Activated CD8-positive, alpha-beta memory T cell treated with anti-CD3 and anti-CD28 coated beads, Interleukin-2, amount 50 U/mL, for 4 hours (primary cell): ENCODE measurements around the gene KIFAP3.
"Not testable (repeated sequence)": the region's sequence is repeated elsewhere in the genome, so short reads cannot be mapped to it uniquely, and the experiment has no call there.

Experiments used
- DNase-seq: peaks from one replicate; pipeline ENCODE4 v3.0.0-alpha.2; 2020

The KIFAP3 gene

DNA sequence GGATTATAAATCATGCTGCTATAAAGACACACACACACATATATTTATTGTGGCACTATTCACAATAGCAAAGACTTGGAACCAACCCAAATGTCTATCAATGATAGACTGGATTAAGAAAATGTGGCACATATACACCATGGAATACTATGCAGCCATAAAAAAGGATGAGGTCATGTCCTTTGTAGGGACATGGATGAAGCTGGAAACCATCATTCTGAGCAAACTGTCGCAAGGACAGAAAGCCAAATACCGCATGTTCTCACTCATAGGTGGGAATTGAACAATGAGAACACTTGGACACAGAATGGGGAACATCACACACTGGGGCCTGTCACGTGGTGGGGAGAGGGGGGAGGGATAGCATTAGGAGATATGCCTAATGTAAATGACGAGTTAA is 12.8 kb downstream of the KIFAP3 start:
- DNase-seq = not testable (repeated sequence)

DNA sequence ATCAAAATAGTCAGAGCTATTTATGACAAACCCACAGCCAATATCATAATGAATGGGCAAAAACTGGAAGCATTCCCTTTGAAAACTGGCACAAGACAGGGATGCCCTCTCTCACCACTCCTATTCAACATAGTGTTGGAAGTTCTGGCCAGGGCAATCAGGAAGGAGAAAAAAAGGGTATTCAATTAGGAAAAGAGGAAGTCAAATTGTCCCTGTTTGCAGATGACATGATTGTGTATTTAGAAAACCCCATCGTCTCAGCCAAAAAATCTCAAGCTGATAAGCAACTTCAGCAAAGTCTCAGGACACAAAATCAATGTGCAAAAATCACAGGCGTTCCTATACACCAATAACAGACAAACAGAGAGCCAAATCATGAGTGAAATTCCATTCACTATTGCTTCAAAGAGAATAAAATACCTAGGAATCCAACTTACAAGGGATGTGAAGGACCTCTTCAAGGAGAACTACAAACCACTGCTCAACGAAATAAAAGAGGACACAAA is 14.4 kb downstream of the KIFAP3 start:
- not testable (repeated sequence) for DNase-seq

DNA sequence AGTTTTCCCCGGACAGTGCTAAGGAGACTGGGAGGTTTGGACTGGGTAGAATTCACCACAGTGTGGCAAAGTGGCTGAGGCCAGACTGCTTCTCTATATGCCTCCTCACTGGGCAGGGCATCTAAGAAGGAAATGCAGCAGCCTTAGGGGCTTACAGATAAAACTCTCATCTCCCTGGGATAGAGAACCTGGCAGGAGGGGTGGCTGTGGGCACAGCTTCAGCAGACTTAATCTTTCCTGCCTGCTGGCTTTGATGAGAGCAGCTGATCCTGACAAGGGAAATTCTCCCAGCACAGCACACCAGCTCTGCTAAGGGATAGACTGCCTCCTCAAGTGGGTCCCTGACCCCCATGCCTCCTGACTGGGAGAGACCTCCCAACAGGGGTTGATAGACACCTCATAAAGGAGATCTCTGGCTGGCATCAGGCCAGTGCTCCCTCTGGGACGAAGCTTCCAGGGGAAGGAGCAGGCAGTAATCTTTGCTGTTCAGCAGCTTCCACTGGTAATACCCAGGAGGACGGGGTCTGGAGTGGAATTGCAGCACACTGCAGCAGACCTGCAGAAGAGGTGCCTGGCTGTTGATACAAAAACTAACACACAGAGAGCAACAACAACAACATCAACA is 25.2 kb downstream of the KIFAP3 start:
- DNase-seq = no peak

DNA sequence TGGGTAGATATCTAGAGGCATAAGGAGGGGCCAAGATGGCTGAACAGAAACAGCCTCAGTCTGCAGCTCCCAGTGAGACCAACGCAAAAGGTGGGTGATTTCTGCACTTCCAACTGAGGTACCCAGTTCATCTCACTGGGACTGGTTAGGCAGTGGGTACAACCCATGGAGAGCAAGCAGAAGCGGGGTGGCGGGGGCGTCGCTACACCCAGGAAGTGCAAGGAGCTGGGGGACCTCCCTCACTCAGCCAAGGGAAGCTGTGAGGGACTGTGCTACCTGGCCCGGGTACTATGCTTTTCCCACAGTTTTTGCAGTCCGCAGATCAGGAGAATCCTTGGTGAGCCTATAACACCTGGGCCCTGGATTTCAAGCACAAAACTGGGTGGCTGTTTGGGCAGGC is 26.0 kb downstream of the KIFAP3 start:
- no peak for DNase-seq

DNA sequence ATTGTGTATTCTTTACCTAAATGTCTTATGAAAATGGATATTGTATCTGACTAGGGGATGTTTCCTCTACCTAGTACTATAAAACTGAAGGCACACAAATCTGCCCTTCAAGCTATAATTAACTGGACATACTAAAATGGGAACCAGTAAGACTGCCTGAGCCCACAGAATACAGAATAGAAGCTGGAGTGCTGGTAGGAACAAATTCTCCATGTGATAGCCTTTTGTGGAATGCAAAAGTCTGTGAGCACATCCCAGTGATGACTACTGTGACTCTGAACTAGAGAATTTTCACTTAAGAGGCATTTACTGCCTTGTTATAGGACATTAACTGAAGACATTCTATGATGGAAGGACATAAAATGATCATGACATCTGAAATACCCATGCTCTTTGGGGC is 30.3 kb downstream of the KIFAP3 start:
- no peak for DNase-seq

DNA sequence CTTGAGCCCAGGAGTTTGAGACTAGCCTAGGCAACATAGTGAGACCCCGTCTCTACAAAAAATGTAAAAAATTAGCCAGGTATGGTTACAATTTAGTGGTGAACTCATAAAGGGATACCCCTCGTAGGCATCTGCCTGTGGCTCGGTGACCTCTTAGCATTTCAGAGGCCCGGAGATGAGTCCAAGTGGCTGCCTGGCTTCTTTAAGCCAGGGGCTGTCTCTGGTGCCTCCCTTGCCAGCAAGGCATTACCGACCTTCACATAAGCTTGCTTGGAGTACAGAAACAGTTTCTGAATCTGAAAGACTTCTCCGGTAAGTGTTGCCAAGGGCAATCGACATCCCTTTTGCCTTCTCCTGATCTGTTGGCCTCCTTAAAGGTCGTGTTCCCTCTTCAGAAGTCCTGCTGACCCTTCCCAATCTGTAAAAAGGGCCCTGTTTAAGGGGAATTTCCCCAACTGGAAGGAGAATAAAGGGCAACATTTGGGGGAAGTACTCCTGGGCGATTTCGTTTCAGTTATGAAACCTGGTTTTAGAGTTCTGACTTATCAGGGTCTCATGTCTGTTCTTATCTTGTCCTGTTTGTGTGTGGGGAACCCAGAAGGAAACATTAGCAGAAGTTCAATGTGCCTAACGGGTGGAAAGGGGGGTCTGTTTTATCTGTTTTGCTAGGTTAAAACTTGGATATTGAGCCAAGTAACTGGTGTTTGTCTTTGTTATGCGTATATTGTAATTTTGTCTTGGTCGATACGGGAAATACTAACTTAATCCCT is 32.9 kb downstream of the KIFAP3 start:
- DNase-seq = no peak

- no peak for DNase-seq
These were observed 41.8 kb downstream of the KIFAP3 start for GRCh38 chr1:170032531-170033280.

DNA sequence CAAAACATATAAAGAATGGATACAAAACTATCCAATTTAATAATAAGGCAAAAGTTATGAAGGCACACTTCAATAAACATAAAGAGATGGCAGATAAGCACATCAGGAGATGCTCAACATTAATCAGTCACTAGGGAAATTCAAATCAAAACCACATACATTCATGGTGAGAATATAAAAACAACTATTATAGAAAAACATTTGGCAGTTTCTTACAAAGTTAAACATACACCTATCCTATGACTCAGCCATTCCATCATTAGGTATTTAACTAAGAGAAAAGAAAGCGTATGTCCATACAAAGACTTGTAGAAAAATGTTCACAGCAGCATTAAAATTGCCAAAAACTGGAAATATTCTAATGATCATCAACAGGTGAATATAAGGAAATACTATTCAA is 44.3 kb downstream of the KIFAP3 start:
- no peak for DNase-seq

- DNase-seq = no peak
These were observed 46.7 kb downstream of the KIFAP3 start for GRCh38 chr1:170027760-170028159.

- DNase-seq = no peak
These were observed 53.6 kb downstream of the KIFAP3 start for GRCh38 chr1:170020859-170021258.

DNA sequence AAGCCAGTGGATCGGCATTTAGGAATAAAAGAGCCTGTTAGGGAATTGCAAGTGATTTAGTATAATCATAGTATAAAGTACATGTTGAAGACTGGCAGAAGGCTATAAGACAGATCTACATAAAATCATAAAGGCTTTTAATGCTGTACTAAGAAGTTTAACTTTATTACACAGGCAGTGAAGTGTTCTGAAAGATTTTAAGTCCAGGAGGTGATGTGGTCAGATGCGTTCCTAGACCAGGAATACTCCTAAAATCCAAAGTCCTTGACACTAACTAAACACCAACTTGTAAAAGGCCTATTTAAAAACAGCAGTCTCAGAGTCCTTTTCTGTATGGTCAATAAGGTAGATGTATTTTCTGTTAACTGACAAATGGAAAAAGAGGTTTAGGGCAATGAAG is 57.0 kb downstream of the KIFAP3 start:
- no peak for DNase-seq

DNA sequence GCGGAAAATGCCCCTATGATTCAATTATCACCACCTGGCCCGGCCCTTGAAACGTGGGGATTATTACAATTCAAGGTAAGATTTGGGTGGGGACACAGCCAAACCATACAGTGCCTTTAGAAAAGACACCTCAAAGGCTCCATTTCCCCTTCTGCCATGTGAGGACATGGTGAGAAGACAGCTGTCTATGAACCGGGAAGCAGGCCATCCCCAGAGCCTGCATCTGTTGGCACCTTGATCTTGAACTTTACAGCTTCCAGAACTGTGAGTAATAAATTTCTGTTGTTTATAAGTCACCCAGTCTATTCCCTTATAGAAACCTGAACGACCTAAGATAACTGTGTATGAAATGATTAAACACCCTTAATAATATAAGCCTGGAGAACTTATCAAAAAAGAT is 61.6 kb downstream of the KIFAP3 start:
- no peak for DNase-seq

DNA sequence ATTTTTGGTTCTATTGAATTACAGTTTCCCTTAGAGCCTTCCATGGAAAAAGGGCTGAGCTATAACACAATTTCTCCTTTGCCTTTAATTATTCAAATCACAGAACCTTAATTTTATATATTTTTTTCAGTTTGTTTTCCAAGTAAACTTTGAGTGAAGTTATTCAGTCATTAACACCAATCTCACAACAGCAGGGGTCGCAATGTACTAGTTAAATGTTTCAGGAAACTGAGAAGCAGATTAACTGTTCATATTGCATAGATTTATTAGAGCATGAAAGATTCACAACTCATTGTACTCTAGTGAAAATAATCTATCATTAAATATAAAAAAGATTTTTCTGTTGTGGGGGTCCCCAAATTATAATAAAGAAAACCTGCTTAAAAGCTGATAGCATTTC is 64.1 kb downstream of the KIFAP3 start:
- DNase-seq = no peak

DNA sequence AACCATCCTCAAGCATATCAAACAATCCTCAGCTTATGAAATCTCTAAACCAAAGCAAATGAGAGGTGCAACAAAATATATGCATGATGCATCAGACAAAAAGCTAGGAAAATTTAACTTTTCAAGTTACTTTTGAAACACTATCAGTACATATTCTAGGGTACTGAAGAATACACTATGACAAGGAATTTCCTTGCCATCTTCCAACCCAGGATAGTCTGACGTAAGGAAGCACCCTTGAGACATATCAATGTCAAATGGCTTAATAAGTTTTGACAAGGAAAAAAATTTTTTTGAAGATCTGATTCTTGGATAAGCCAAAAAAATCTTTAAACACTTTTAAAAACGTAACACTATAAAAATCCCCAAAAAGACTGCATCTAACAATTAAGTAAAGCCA is 64.9 kb downstream of the KIFAP3 start:
- no peak for DNase-seq

- not testable (repeated sequence) for DNase-seq
These were observed 65.8 kb downstream of the KIFAP3 start for GRCh38 chr1:170008745-170009144.

GRCh38 chr1:170003270-170003835 is 71.1 kb downstream of the KIFAP3 start:
- not testable (repeated sequence) for DNase-seq

- no peak for DNase-seq
These were observed 73.2 kb downstream of the KIFAP3 start for GRCh38 chr1:170001266-170001665.

GRCh38 chr1:169999761-170000160 is 74.7 kb downstream of the KIFAP3 start:
- no peak for DNase-seq

DNA sequence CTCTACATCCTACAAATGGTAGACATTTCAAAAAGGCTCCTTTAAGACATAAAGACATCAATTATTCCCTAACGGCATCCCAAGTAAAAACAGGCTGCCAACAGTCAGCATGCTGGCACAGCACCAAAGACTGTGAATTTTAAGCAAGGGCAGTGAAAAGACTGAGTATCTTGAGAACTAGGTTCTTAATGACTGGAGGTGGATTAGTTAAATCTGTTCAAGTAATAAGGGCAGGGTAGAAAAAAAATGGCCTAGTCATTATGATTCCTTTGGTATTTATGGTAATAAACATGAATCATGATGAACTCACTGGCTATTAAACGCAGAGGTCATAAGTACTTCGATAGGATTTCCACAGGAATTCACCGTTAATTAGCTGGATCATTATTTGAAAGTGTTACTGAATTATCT is 75.2 kb downstream of the KIFAP3 start:
- DNase-seq = no peak

DNA sequence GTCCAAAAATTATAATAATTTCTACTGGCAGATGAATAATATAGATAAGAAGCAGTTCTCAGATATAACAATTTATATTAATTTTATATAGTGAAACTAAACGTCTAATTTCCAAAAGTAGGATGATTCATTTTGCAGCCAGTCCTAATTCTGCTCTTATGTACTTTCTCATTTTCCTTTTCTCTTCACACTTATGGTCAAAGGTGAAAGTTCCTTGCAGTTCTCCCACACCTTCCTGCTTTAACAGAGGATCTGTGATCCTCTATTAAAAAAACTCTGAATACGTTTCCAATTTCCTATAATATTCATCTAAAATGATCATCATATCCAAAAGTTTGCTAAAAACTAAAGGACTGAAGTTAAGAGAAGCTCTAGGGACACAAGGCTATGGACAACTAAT is 78.5 kb downstream of the KIFAP3 start:
- DNase-seq = no peak

DNA sequence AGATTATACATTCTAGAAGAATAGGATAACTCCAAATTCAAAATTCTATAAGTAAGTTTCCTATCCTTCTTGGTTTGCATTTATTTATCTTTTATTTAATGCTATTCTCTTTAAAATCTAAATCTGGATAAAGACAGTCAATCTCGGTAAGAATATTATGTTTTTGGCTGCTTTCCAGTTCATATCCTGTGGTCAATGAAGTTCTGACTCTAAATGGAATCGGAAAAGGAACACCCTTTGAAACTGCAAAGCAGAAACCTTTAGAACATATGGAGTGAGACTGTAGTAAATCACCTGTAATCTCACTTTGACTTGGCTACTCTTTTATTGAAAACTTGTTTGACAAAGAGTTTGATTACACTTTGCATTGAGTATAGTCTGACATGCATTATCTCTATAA is 85.2 kb downstream of the KIFAP3 start:
- DNase-seq = no peak

- no peak for DNase-seq
These were observed 88.7 kb downstream of the KIFAP3 start for GRCh38 chr1:169985757-169986156.

DNA sequence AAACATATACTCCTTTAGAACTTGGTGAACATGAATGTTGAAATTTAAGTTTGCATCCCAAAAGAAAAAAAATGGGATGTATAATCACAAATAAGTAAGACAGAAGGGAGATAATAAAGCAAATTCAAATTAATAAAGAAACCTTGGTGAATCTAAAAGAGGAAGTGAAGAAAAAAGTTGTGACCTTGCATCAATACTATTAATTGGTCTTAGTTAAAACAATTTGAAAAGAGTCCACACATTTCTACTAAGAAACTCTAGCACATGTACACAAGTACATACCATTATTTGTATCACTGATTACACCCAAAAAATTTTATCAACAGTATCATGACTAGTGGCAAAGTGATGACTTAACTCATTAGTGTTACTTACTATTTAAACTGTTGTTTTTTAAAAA is 100.4 kb downstream of the KIFAP3 start:
- DNase-seq = no peak

DNA sequence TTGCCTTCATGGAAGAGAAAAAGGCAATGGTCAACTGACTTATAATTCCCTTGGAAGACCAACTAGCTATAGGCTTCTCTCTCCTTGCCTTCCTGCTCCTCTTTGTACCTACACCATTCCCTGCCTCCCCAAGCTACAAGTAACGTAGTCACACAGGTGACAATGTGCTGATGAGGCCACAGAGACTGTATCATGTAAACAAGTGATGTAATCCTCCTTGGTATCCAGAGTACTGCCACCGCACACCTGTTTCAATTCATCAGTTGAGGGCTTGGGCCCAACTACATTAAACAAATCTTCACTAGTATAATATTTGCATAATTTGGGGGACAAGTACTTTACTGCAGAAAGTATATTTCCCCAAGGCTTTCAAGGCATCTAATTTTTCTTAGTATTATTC is 104.4 kb downstream of the KIFAP3 start:
- no peak for DNase-seq
